Regular cardiac myocyte (primary cell): Measurements from ENCODE around the gene RAB17. TPM values are rescaled to one million over a fixed set of nuclear protein-coding genes. Genes with fewer than 3 reads are reported as not detected.

Source experiments
- total RNA-seq: library from RNA; depleted of rRNA; stranded (reverse); fragments of >200 nt; gene quantifications from 2 replicates; pipeline ENCODE4 v1.2.3, GENCODE V29; 2014

The RAB17 gene
- total RNA-seq, result 0.19 and 0.56 TPM in 2 replicates

GRCh38 chr2:237590272-237591140 lies at the start of gene RAB17:
Gene RAB17, minus strand, starts transcription at chr2:237590734. Its CDS starts 4,580 bp downstream, at chr2:237586154.

GRCh38 chr2:237627441-237628246 lies 37.1 kb upstream of the RAB17 start, which contains the start of gene LRRFIP1:
Gene LRRFIP1, plus strand, starts transcription at chr2:237627587. Its CDS starts 58 bp downstream, at chr2:237627645.

DNA sequence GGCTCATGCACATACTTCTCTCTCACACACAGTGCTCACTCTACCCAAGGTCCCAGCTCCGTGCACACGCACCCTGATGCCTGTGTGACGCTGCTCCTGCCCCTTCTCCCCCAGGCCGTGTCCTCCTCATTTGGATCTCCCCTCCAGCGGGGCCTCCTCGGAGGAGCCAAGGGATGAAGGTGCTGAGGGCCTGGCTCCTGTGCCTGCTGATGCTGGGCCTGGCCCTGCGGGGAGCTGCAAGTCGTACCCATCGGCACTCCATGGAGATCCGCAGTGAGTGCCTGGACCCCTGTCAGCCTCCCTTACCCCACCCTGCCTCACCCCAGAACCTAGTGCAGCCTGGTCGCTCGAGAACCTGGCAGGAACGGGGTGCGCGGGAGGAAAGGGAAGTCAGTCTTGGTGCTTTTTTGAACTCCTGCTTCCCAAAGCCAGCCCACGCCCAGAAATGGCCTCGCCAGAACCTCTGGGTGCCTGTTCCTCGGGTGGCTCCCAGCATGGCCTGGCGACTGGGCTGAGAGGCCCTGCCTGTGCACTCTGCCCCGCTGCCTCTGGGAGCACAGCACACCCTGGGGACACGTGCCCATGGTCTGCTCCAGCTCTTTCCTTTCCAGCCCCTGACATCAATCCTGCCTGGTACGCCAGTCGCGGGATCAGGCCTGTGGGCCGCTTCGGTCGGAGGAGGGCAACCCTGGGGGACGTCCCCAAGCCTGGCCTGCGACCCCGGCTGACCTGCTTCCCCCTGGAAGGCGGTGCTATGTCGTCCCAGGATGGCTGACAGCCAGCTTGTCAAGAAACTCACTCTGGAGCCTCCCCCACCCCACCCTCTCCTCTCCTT lies 23.9 kb downstream of the RAB17 start, which contains the start of gene PRLH:
TSS of gene PRLH (plus strand) at position 174 of the 835 bp plus-strand sequence. CDS start at position 174, 0 bp downstream.

Other genes starting within 250 kb of the RAB17 start
- 664 and 1,543 TPM in 2 replicates for gene COL6A3, start 176.6 kb downstream of the RAB17 start, total RNA-seq
- gene MLPH, start 103.5 kb downstream of the RAB17 start, total RNA-seq, result 7.6 and 24.7 TPM in 2 replicates
- gene PRLH, start 24.2 kb downstream of the RAB17 start, total RNA-seq, result not detected in 2 replicates
- gene LRRFIP1, start 36.9 kb upstream of the RAB17 start, total RNA-seq, result 83.2 and 87.6 TPM in 2 replicates
- 0.19 and 0.56 TPM in 2 replicates for gene RBM44, start 208.0 kb upstream of the RAB17 start, total RNA-seq